ENCODE data around the gene ITGB2.

ITGB2 gene

GRCh38 chr21:44938772-44939531, 18.3 kb upstream of the ITGB2 start:
- DNase-seq (ENCODE audit: low spot score): no peak
- no peak for TF ChIP-seq CTCF (IDR thresholded peaks at IDR 0.05; ENCODE audit: extremely low read depth, missing control alignments)

- no peak for DNase-seq (ENCODE audit: low spot score)
- no peak for TF ChIP-seq CTCF (IDR thresholded peaks at IDR 0.05; ENCODE audit: extremely low read depth, missing control alignments)
These were observed 14.8 kb upstream of the ITGB2 start for GRCh38 chr21:44935533-44935927.

- DNase-seq (ENCODE audit: low spot score): no peak
- no peak for TF ChIP-seq CTCF (IDR thresholded peaks at IDR 0.05; ENCODE audit: extremely low read depth, missing control alignments)
These were observed 14.3 kb upstream of the ITGB2 start for GRCh38 chr21:44934797-44935532.

GRCh38 chr21:44934276-44934675, 13.6 kb upstream of the ITGB2 start:
- DNase-seq (ENCODE audit: low spot score): no peak
- TF ChIP-seq CTCF (IDR thresholded peaks at IDR 0.05; ENCODE audit: extremely low read depth, missing control alignments): no peak

GRCh38 chr21:44933918-44934260, 13.2 kb upstream of the ITGB2 start:
- no peak for DNase-seq (ENCODE audit: low spot score)
- TF ChIP-seq CTCF (IDR thresholded peaks at IDR 0.05; ENCODE audit: extremely low read depth, missing control alignments): no peak

- DNase-seq (ENCODE audit: low spot score): no peak
- no peak for TF ChIP-seq CTCF (IDR thresholded peaks at IDR 0.05; ENCODE audit: extremely low read depth, missing control alignments)
These were observed 12.7 kb upstream of the ITGB2 start for GRCh38 chr21:44933199-44933917.

Measured in GM20000 (cell line).